HEK293T (cell line): ENCODE results near the gene DGKQ.

Experiments
- CTCF ChIA-PET: fragments of 350-600 bp; formaldehyde crosslinking; extraction: SDS; loops from one replicate; lab custom pipeline; 2021; ENCODE audit warnings: antibody characterized with exemption, inconsistent platforms; lab: Yijun Ruan, JAX
- POLR2A ChIA-PET: fragments of 350-600 bp; formaldehyde crosslinking; extraction: SDS; loops from one replicate; lab custom pipeline; 2020; ENCODE audit warnings: antibody characterized with exemption, inconsistent platforms; lab: Yijun Ruan, JAX
- DNase-seq: peaks from one replicate; pipeline ENCODE4 v3.0.0; 2012; ENCODE audit warnings: mixed read lengths; ENCODE audit errors: extremely low spot score
- ARNT ChIP-seq: fragments of 450-650 bp; IDR thresholded peaks from 2 replicates; pipeline ENCODE4 v1.6.1; 2017; ENCODE audit warnings: mild to moderate bottlenecking
- BHLHE40 ChIP-seq: fragments of 450-650 bp; IDR thresholded peaks from 2 replicates; pipeline ENCODE4 v1.6.1; 2016; ENCODE audit warnings: mild to moderate bottlenecking, moderate library complexity, borderline replicate concordance
- CTBP1 ChIP-seq: fragments of 450-650 bp; IDR thresholded peaks from 2 replicates; pipeline ENCODE4 v1.6.1; 2016; ENCODE audit warnings: borderline replicate concordance
- ELF4 ChIP-seq: fragments of 450-650 bp; IDR thresholded peaks from 2 replicates; pipeline ENCODE4 v1.6.1; 2017; ENCODE audit warnings: antibody characterized with exemption
- FOXA1 ChIP-seq: fragments of 450-650 bp; IDR thresholded peaks from 2 replicates; pipeline ENCODE4 v1.6.1; 2016; ENCODE audit warnings: mild to moderate bottlenecking
- FOXK2 ChIP-seq: fragments of 450-650 bp; IDR thresholded peaks from 2 replicates; pipeline ENCODE4 v1.6.1; 2016; ENCODE audit warnings: mild to moderate bottlenecking
- FOXM1 ChIP-seq: fragments of 450-650 bp; IDR thresholded peaks from 2 replicates; pipeline ENCODE4 v1.6.1; 2017; ENCODE audit warnings: mild to moderate bottlenecking, borderline replicate concordance
- HDGF ChIP-seq: fragments of 450-650 bp; IDR thresholded peaks from 2 replicates; pipeline ENCODE4 v1.6.1; 2017; ENCODE audit warnings: antibody characterized with exemption, borderline replicate concordance
- L3MBTL2 ChIP-seq: fragments of 450-650 bp; conservative IDR thresholded peaks from 2 replicates; pipeline ENCODE4 v1.6.1; 2016; ENCODE audit warnings: mild to moderate bottlenecking
- LEF1 ChIP-seq: fragments of 450-650 bp; IDR thresholded peaks from 2 replicates; pipeline ENCODE4 v1.6.1; 2017; ENCODE audit warnings: mild to moderate bottlenecking, borderline replicate concordance
- NFRKB ChIP-seq: fragments of 450-650 bp; IDR thresholded peaks from 2 replicates; pipeline ENCODE4 v1.6.1; 2016; ENCODE audit warnings: mild to moderate bottlenecking, moderate library complexity
- PKNOX1 ChIP-seq: fragments of 450-650 bp; IDR thresholded peaks from 2 replicates; pipeline ENCODE4 v1.6.1; 2016
- SP1 ChIP-seq: fragments of 450-650 bp; IDR thresholded peaks from 2 replicates; pipeline ENCODE4 v1.6.1; 2017
- SUZ12 ChIP-seq: fragments of 450-650 bp; IDR thresholded peaks from 2 replicates; pipeline ENCODE4 v1.6.1; 2016; ENCODE audit warnings: mild to moderate bottlenecking
- TARDBP ChIP-seq: fragments of 450-650 bp; IDR thresholded peaks from 2 replicates; pipeline ENCODE4 v1.6.1; 2016
- ZNF384 ChIP-seq: fragments of 450-650 bp; IDR thresholded peaks from 2 replicates; pipeline ENCODE4 v1.6.1; 2016

Gene DGKQ

GRCh38 chr4:1004557-1005485 lies 31.5 kb upstream of the DGKQ start:
- ChIA-PET CTCF (interaction anchor here (0.5 kb wide), 1 partner anchor 72 kb away, joined by 3 read pairs; no protein-coding TSS in a partner anchor), POLR2A (interaction anchor here (1.4 kb wide), 1 partner anchor 17 kb away, joined by 5 read pairs; no protein-coding TSS in a partner anchor)
- TF ChIP-seq CTBP1 (no peak), SUZ12 (no peak), PKNOX1 (no peak), ARNT (no peak), LEF1 (no peak), ELF4 (no peak)
- no peak for DNase-seq

- ChIA-PET CTCF (interaction anchor here (0.5 kb wide), 1 partner anchor 72 kb away, joined by 3 read pairs; no protein-coding TSS in a partner anchor), POLR2A (no interaction called here)
- DNase-seq: no peak
- TF ChIP-seq SUZ12: no peak
- TF ChIP-seq SP1: no peak
- TF ChIP-seq ZNF384: no peak
- no peak for TF ChIP-seq FOXA1
- TF ChIP-seq ELF4: no peak
- TF ChIP-seq TARDBP: no peak
- no peak for TF ChIP-seq ARNT
- no peak for TF ChIP-seq PKNOX1
- no peak for TF ChIP-seq L3MBTL2
- TF ChIP-seq FOXK2: no peak
- TF ChIP-seq CTBP1: no peak
- no peak for TF ChIP-seq FOXM1
- no peak for TF ChIP-seq HDGF
- TF ChIP-seq LEF1: no peak
- TF ChIP-seq NFRKB: no peak
- TF ChIP-seq BHLHE40: no peak
These were observed 30.7 kb upstream of the DGKQ start for GRCh38 chr4:1004071-1004418.

- DNase-seq: no peak
- no peak for TF ChIP-seq L3MBTL2
- no peak for TF ChIP-seq CTBP1
- TF ChIP-seq SP1: no peak
- TF ChIP-seq PKNOX1: no peak
- TF ChIP-seq NFRKB: no peak
- TF ChIP-seq FOXA1: no peak
- no peak for TF ChIP-seq LEF1
- no peak for TF ChIP-seq BHLHE40
- TF ChIP-seq ARNT: no peak
- TF ChIP-seq ZNF384: no peak
- no peak for TF ChIP-seq HDGF
- POLR2A ChIA-PET: no interaction called here
- CTCF ChIA-PET: no interaction called here
These were observed 30.1 kb upstream of the DGKQ start for GRCh38 chr4:1003271-1004070.

- CTCF ChIA-PET: no interaction called here
- TF ChIP-seq NFRKB: no peak
- TF ChIP-seq L3MBTL2: no peak
- no peak for TF ChIP-seq SP1
- no peak for TF ChIP-seq LEF1
- TF ChIP-seq TARDBP: no peak
- TF ChIP-seq PKNOX1: no peak
- TF ChIP-seq ZNF384: no peak
- no peak for TF ChIP-seq FOXM1
- TF ChIP-seq FOXK2: no peak
- TF ChIP-seq ELF4: no peak
- no peak for TF ChIP-seq SUZ12
- TF ChIP-seq CTBP1: no peak
- no peak for DNase-seq
- POLR2A ChIA-PET: no interaction called here
These were observed 29.4 kb upstream of the DGKQ start for GRCh38 chr4:1002631-1003251.

GRCh38 chr4:1002131-1002630 lies 28.8 kb upstream of the DGKQ start:
- TF ChIP-seq BHLHE40: no peak
- CTCF ChIA-PET: no interaction called here
- POLR2A ChIA-PET: no interaction called here
- DNase-seq: no peak
